ENCODE measurements around the gene KPNB1. TPM values are rescaled to one million over a fixed set of nuclear protein-coding genes. Genes with fewer than 3 reads are reported as not detected.

The KPNB1 gene
- total RNA-seq, 1 donor from 2014 or later = 119 TPM

- Histone ChIP-seq H3K9ac (ENCODE audit: low read depth in 1 of 3, low read length in 3 of 3) (peak within 1 kb of the TSS; percentile 68 to 83 (median 72)), H3K36me3 (ENCODE audit: control insufficient read depth in 3 of 3, insufficient read depth in 3 of 3, low read length in 3 of 3) (peaks cover 0 to 6% (median 0%) of the 10 kb centered on the region in 3 donors), H3K27me3 (ENCODE audit: control insufficient read depth in 3 of 3, insufficient read depth in 3 of 3, low read length in 3 of 3) (no peaks in the 10 kb centered on the region), H3K9me3 (ENCODE audit: control insufficient read depth in 3 of 3, low read length in 3 of 3) (no peaks in the 10 kb centered on the region), H3K27ac (ENCODE audit: low read depth, low read length) (peak within 1 kb of the TSS; percentile 73), H3K4me3 (ENCODE audit: low read length in 3 of 3) (peak within 1 kb of the TSS; percentile 81 to 83 (median 81)), H3K4me1 (ENCODE audit: control insufficient read depth in 3 of 3, insufficient read depth in 3 of 3, low read length in 3 of 3) (peaks cover 13 to 24% (median 22%) of the 10 kb centered on the region in 3 donors)
These were observed 44.2 kb downstream of the KPNB1 start, which contains the start of gene TBKBP1 for GRCh38 chr17:47693731-47694580. Gene TBKBP1 (plus strand): TSS chr17:47694161. CDS start chr17:47696113, 1,952 bp downstream.

- H3K9me3 ChIP-seq (ENCODE audit: control insufficient read depth in 3 of 3, low read length in 3 of 3) = no peaks in the 10 kb centered on the region
- H3K4me1 ChIP-seq (ENCODE audit: control insufficient read depth in 3 of 3, insufficient read depth in 3 of 3, low read length in 3 of 3) = peaks cover 13 to 24% (median 22%) of the 10 kb centered on the region in 3 donors
- peak overlapping the region; percentile 68 to 83 (median 72) for H3K9ac ChIP-seq (ENCODE audit: low read depth in 1 of 3, low read length in 3 of 3)
These were observed 45.1 kb downstream of the KPNB1 start for GRCh38 chr17:47694581-47695428.

GRCh38 chr17:47695429-47696376, 46.0 kb downstream of the KPNB1 start:
- H3K36me3 ChIP-seq (ENCODE audit: control insufficient read depth in 3 of 3, insufficient read depth in 3 of 3, low read length in 3 of 3) = peaks cover 4 to 9% (median 6%) of the 10 kb centered on the region in 3 donors
- H3K27me3 ChIP-seq (ENCODE audit: control insufficient read depth in 3 of 3, insufficient read depth in 3 of 3, low read length in 3 of 3) = no peaks in the 10 kb centered on the region
- peak overlapping the region; percentile 68 to 83 (median 72) for H3K9ac ChIP-seq (ENCODE audit: low read depth in 1 of 3, low read length in 3 of 3)
- peaks cover 13 to 24% (median 22%) of the 10 kb centered on the region in 3 donors for H3K4me1 ChIP-seq (ENCODE audit: control insufficient read depth in 3 of 3, insufficient read depth in 3 of 3, low read length in 3 of 3)
- peak overlapping the region; percentile 81 to 83 (median 81) for H3K4me3 ChIP-seq (ENCODE audit: low read length in 3 of 3)
- H3K9me3 ChIP-seq (ENCODE audit: control insufficient read depth in 3 of 3, low read length in 3 of 3) = no peaks in the 10 kb centered on the region
- peak overlapping the region; percentile 73 for H3K27ac ChIP-seq (ENCODE audit: low read depth, low read length)

More at GRCh38 chr17:47694581-47695428, 45.1 kb downstream of the KPNB1 start:
- Histone ChIP-seq H3K4me3 (ENCODE audit: low read length in 3 of 3) (peak overlapping the region; percentile 81 to 83 (median 81)), H3K36me3 (ENCODE audit: control insufficient read depth in 3 of 3, insufficient read depth in 3 of 3, low read length in 3 of 3) (peaks cover 3 to 9% (median 3%) of the 10 kb centered on the region in 3 donors), H3K27ac (ENCODE audit: low read depth, low read length) (peak overlapping the region; percentile 73), H3K27me3 (ENCODE audit: control insufficient read depth in 3 of 3, insufficient read depth in 3 of 3, low read length in 3 of 3) (no peaks in the 10 kb centered on the region)

- H3K36me3 ChIP-seq (ENCODE audit: control insufficient read depth in 3 of 3, insufficient read depth in 3 of 3, low read length in 3 of 3) = peaks cover 6 to 13% (median 9%) of the 10 kb centered on the region in 3 donors
- no peak overlapping the region for H3K4me3 ChIP-seq (ENCODE audit: low read length in 3 of 3)
- no peaks in the 10 kb centered on the region for H3K9me3 ChIP-seq (ENCODE audit: control insufficient read depth in 3 of 3, low read length in 3 of 3)
- no peak overlapping the region for H3K27ac ChIP-seq (ENCODE audit: low read depth, low read length)
- H3K27me3 ChIP-seq (ENCODE audit: control insufficient read depth in 3 of 3, insufficient read depth in 3 of 3, low read length in 3 of 3) = no peaks in the 10 kb centered on the region
- H3K9ac ChIP-seq (ENCODE audit: low read depth in 1 of 3, low read length in 3 of 3) = no peak overlapping the region
- H3K4me1 ChIP-seq (ENCODE audit: control insufficient read depth in 3 of 3, insufficient read depth in 3 of 3, low read length in 3 of 3) = peaks cover 13 to 24% (median 22%) of the 10 kb centered on the region in 3 donors
These were observed 47.3 kb downstream of the KPNB1 start for GRCh38 chr17:47696717-47697642.

- peaks cover 6 to 13% (median 9%) of the 10 kb centered on the region in 3 donors for H3K36me3 ChIP-seq (ENCODE audit: control insufficient read depth in 3 of 3, insufficient read depth in 3 of 3, low read length in 3 of 3)
- no peaks in the 10 kb centered on the region for H3K27me3 ChIP-seq (ENCODE audit: control insufficient read depth in 3 of 3, insufficient read depth in 3 of 3, low read length in 3 of 3)
- H3K27ac ChIP-seq (ENCODE audit: low read depth, low read length) = no peak overlapping the region
- H3K9me3 ChIP-seq (ENCODE audit: control insufficient read depth in 3 of 3, low read length in 3 of 3) = no peaks in the 10 kb centered on the region
- peaks cover 7 to 16% (median 11%) of the 10 kb centered on the region in 3 donors for H3K4me1 ChIP-seq (ENCODE audit: control insufficient read depth in 3 of 3, insufficient read depth in 3 of 3, low read length in 3 of 3)
- H3K4me3 ChIP-seq (ENCODE audit: low read length in 3 of 3) = no peak overlapping the region
- no peak overlapping the region for H3K9ac ChIP-seq (ENCODE audit: low read depth in 1 of 3, low read length in 3 of 3)
These were observed 48.4 kb downstream of the KPNB1 start for GRCh38 chr17:47697906-47698711.

GRCh38 chr17:47698749-47699535, 49.2 kb downstream of the KPNB1 start:
- no peak overlapping the region for H3K4me3 ChIP-seq (ENCODE audit: low read length in 3 of 3)
- no peak overlapping the region for H3K9ac ChIP-seq (ENCODE audit: low read depth in 1 of 3, low read length in 3 of 3)

GRCh38 chr17:47699536-47699840, 49.8 kb downstream of the KPNB1 start:
- peaks cover 6 to 13% (median 9%) of the 10 kb centered on the region in 3 donors for H3K36me3 ChIP-seq (ENCODE audit: control insufficient read depth in 3 of 3, insufficient read depth in 3 of 3, low read length in 3 of 3)
- H3K4me3 ChIP-seq (ENCODE audit: low read length in 3 of 3) = no peak overlapping the region
- no peak overlapping the region for H3K9ac ChIP-seq (ENCODE audit: low read depth in 1 of 3, low read length in 3 of 3)
- H3K4me1 ChIP-seq (ENCODE audit: control insufficient read depth in 3 of 3, insufficient read depth in 3 of 3, low read length in 3 of 3) = peaks cover 4 to 11% (median 10%) of the 10 kb centered on the region in 3 donors
- H3K27ac ChIP-seq (ENCODE audit: low read depth, low read length) = no peak overlapping the region
- no peaks in the 10 kb centered on the region for H3K27me3 ChIP-seq (ENCODE audit: control insufficient read depth in 3 of 3, insufficient read depth in 3 of 3, low read length in 3 of 3)
- no peaks in the 10 kb centered on the region for H3K9me3 ChIP-seq (ENCODE audit: control insufficient read depth in 3 of 3, low read length in 3 of 3)

More at GRCh38 chr17:47698749-47699535, 49.2 kb downstream of the KPNB1 start:
- Histone ChIP-seq H3K27me3 (ENCODE audit: control insufficient read depth in 3 of 3, insufficient read depth in 3 of 3, low read length in 3 of 3) (no peaks in the 10 kb centered on the region), H3K9me3 (ENCODE audit: control insufficient read depth in 3 of 3, low read length in 3 of 3) (no peaks in the 10 kb centered on the region), H3K36me3 (ENCODE audit: control insufficient read depth in 3 of 3, insufficient read depth in 3 of 3, low read length in 3 of 3) (peaks cover 6 to 13% (median 9%) of the 10 kb centered on the region in 3 donors), H3K4me1 (ENCODE audit: control insufficient read depth in 3 of 3, insufficient read depth in 3 of 3, low read length in 3 of 3) (peaks cover 4 to 11% (median 8%) of the 10 kb centered on the region in 3 donors), H3K27ac (ENCODE audit: low read depth, low read length) (no peak overlapping the region)

Measured in skeletal muscle tissue (tissue), 4 donors.